HL-60 (cell line): ENCODE results near the gene BAZ1A.
A peak's percentile ranks its signal among the peaks of the same experiment; 100 is the strongest.

Experiments used
- DNase-seq, 2 experiments: peaks; one replicate each; pipeline ENCODE4 v3.0.0-alpha.2; 2010 to 2020; ENCODE audit warnings: low read depth in 1 of 2, low spot score in 1 of 2
- H3K27ac ChIP-seq: fragments of 250-450 bp; sonication (Bioruptor Pico); replicated peaks from 2 replicates; pipeline ENCODE4 v1.5.1; 2020; ENCODE audit warnings: mild to moderate bottlenecking, moderate library complexity
- H3K27me3 ChIP-seq: fragments of 250-450 bp; sonication (Bioruptor Pico); 2 replicates; pipeline ENCODE4 v1.5.1; 2021; ENCODE audit warnings: mild to moderate bottlenecking, moderate library complexity; ENCODE audit not compliant: insufficient read depth, poor library complexity, severe bottlenecking
- H3K4me3 ChIP-seq: replicated peaks from 2 replicates; pipeline ENCODE4 v1.5.1; 2011; ENCODE audit warnings: mild to moderate bottlenecking, control low read depth, low read length; ENCODE audit not compliant: insufficient read depth
- GABPA ChIP-seq: IDR thresholded peaks from 2 replicates; pipeline ENCODE4 v1.6.1; 2012; ENCODE audit warnings: low read depth
- POLR2AphosphoS5 ChIP-seq: IDR thresholded peaks from 2 replicates; pipeline ENCODE4 v1.6.1; 2012; ENCODE audit warnings: low read depth
- SPI1 ChIP-seq: IDR thresholded peaks from 2 replicates; pipeline ENCODE4 v1.6.1; 2012; ENCODE audit warnings: low read depth, mild to moderate bottlenecking, borderline replicate concordance
- TF ChIP-seq, protein P1 (sequence below): IDR thresholded peaks from one replicate; pipeline ENCODE4 v1.5.1; 2011; ENCODE audit warnings: low read length, control low read depth, inconsistent platforms; ENCODE audit not compliant: insufficient read depth
- TF ChIP-seq, protein P2 (sequence below): IDR thresholded peaks from 2 replicates; pipeline ENCODE4 v1.6.1; 2012; ENCODE audit warnings: low read depth; ENCODE audit not compliant: insufficient replicate concordance

BAZ1A gene

DNA sequence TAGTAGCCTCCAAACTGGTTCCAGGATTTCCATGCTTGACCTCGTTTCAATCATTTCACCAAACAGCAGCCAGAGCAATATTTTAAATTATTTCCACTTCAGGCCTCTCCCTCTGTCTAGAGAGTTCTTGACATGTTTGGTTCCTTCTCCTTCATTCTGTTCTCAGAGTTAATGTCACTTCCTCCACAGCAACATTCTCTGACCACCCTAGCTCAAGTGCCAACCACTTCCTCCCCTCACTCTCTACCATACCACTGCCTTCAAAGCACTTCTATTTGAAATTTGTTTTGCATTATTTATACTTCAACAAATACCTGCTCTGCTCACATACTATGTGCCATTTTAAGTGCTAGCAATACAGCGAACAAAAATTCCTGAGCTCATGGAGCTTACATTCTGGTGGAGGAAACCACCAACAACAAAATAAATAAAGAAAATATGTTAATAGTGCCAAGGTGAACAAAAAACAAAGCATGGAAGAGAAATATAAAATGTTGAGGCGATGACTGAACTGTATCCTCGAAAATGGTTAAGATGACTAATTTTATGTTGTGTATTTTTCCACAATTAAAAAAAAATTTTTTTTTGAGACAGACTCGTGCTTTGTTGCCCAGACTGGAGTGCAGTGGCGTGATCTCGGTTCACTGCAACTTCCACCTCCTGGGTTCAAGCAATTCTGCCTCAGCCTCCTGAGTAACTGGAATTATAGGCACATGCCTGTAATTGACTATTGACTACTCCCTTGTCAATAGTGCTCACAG, 17.3 kb downstream of the BAZ1A start:
- Histone ChIP-seq H3K4me3 (no peak overlapping the region), H3K27me3 (no peaks in the 10 kb centered on the region), H3K27ac (peak overlapping the region; percentile 40)
- TF ChIP-seq, protein P1, sequence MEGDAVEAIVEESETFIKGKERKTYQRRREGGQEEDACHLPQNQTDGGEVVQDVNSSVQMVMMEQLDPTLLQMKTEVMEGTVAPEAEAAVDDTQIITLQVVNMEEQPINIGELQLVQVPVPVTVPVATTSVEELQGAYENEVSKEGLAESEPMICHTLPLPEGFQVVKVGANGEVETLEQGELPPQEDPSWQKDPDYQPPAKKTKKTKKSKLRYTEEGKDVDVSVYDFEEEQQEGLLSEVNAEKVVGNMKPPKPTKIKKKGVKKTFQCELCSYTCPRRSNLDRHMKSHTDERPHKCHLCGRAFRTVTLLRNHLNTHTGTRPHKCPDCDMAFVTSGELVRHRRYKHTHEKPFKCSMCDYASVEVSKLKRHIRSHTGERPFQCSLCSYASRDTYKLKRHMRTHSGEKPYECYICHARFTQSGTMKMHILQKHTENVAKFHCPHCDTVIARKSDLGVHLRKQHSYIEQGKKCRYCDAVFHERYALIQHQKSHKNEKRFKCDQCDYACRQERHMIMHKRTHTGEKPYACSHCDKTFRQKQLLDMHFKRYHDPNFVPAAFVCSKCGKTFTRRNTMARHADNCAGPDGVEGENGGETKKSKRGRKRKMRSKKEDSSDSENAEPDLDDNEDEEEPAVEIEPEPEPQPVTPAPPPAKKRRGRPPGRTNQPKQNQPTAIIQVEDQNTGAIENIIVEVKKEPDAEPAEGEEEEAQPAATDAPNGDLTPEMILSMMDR, result no peak
- TF ChIP-seq, protein P2, sequence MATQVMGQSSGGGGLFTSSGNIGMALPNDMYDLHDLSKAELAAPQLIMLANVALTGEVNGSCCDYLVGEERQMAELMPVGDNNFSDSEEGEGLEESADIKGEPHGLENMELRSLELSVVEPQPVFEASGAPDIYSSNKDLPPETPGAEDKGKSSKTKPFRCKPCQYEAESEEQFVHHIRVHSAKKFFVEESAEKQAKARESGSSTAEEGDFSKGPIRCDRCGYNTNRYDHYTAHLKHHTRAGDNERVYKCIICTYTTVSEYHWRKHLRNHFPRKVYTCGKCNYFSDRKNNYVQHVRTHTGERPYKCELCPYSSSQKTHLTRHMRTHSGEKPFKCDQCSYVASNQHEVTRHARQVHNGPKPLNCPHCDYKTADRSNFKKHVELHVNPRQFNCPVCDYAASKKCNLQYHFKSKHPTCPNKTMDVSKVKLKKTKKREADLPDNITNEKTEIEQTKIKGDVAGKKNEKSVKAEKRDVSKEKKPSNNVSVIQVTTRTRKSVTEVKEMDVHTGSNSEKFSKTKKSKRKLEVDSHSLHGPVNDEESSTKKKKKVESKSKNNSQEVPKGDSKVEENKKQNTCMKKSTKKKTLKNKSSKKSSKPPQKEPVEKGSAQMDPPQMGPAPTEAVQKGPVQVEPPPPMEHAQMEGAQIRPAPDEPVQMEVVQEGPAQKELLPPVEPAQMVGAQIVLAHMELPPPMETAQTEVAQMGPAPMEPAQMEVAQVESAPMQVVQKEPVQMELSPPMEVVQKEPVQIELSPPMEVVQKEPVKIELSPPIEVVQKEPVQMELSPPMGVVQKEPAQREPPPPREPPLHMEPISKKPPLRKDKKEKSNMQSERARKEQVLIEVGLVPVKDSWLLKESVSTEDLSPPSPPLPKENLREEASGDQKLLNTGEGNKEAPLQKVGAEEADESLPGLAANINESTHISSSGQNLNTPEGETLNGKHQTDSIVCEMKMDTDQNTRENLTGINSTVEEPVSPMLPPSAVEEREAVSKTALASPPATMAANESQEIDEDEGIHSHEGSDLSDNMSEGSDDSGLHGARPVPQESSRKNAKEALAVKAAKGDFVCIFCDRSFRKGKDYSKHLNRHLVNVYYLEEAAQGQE, result no peak
- TF ChIP-seq SPI1, result peak; percentile 92
- DNase-seq, result peak in 1 of 2 experiments; percentile 63

DNA sequence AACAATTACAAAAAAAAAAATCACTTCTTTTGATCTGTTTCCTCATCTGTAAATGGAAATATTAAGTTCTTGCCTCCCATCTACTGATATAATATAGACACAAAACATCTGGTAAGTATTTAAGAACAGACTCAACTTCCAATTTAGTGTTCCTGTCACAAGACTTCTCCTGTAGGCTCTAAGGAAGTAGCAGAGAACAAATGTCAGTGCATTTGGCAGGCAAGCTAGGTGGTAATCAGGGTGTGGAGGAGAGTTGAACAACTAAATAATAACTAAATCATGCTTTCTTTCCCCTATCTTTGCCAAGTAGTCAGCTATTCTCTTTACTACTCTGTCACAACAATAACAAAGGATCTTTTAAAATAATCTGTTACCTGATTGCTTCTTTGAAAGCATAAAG, 22.1 kb downstream of the BAZ1A start:
- TF ChIP-seq POLR2AphosphoS5, result no peak
- no peak for TF ChIP-seq SPI1
- TF ChIP-seq, protein P2, result no peak
- TF ChIP-seq GABPA, result no peak
- TF ChIP-seq, protein P1, result no peak
- H3K27ac ChIP-seq, result no peak overlapping the region
- no peaks in the 10 kb centered on the region for H3K27me3 ChIP-seq
- H3K4me3 ChIP-seq, result no peak overlapping the region
- no peak for DNase-seq

DNA sequence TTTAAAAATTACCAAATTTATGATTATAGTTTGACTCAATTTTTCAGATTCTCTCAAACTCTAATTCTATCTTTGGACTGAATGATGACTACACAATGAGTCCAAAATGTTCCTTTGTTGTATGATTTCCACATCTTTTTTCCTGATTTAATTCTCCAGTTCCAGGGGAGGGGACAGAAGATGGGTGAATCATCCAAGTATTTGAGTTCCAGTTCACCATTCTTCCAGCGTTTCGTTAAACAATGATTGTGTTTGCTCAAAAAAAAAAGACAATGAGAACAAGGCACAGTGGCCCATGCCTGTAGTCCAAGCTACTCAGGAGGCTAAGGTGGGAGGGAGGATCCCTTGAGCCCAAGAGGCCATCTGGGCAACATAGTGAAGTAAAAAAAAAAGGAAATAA, 23.8 kb downstream of the BAZ1A start:
- no peaks in the 10 kb centered on the region for H3K27me3 ChIP-seq
- TF ChIP-seq, protein P2, result no peak
- no peak for TF ChIP-seq POLR2AphosphoS5
- no peak for TF ChIP-seq SPI1
- TF ChIP-seq GABPA, result no peak
- TF ChIP-seq, protein P1, result no peak
- no peak overlapping the region for H3K27ac ChIP-seq
- no peak overlapping the region for H3K4me3 ChIP-seq
- DNase-seq, result no peak
